Endothelial cell (in vitro differentiated cells): ENCODE results near the gene ABL2. TPM values are rescaled to one million over a fixed set of nuclear protein-coding genes. Genes with fewer than 3 reads are reported as not detected.
"Not testable (repeated sequence)": the region's sequence is repeated elsewhere in the genome, so short reads cannot be mapped to it uniquely, and the experiment has no call there.

Experiments used
- DNase-seq: peaks from one replicate; pipeline ENCODE4 v3.0.0; 2021; ENCODE audit warnings: low spot score
- H3K27ac Mint-ChIP-seq: one replicate; pipeline ENCODE4 v1.8.0; 2021; ENCODE audit warnings: mixed read lengths, inconsistent platforms; ENCODE audit not compliant: unreplicated experiment
- H3K27me3 Mint-ChIP-seq: one replicate; pipeline ENCODE4 v1.8.0; 2021; ENCODE audit warnings: mild to moderate bottlenecking, moderate library complexity, mixed read lengths, inconsistent platforms; ENCODE audit not compliant: unreplicated experiment
- H3K36me3 Mint-ChIP-seq: one replicate; pipeline ENCODE4 v1.8.0; 2021; ENCODE audit warnings: mild to moderate bottlenecking, low read depth, mixed read lengths, inconsistent platforms; ENCODE audit not compliant: unreplicated experiment
- H3K4me1 Mint-ChIP-seq: one replicate; pipeline ENCODE4 v1.8.0; 2021; ENCODE audit warnings: mild to moderate bottlenecking, mixed read lengths, inconsistent platforms; ENCODE audit not compliant: unreplicated experiment
- H3K4me3 Mint-ChIP-seq: one replicate; pipeline ENCODE4 v1.8.0; 2021; ENCODE audit warnings: mild to moderate bottlenecking, mixed read lengths, inconsistent platforms; ENCODE audit not compliant: unreplicated experiment
- H3K9me3 Mint-ChIP-seq: one replicate; pipeline ENCODE4 v1.8.0; 2021; ENCODE audit warnings: mixed read lengths, inconsistent platforms; ENCODE audit not compliant: unreplicated experiment
- total RNA-seq: library from RNA; stranded (reverse); fragmentation: NEBNext Ultra II Directional; extraction: Animal tissue kit (Norgen Biotek cat#: 25700); gene quantifications from one replicate; pipeline ENCODE4 v1.2.1, GENCODE V29; 2021; ENCODE audit not compliant: unreplicated experiment
- TF ChIP-seq, protein P1 (sequence below): fragments of 200-600 bp; sonication (generic); IDR thresholded peaks from one replicate; pipeline ENCODE4 v1.5.0; 2021; ENCODE audit warnings: antibody characterized with exemption; ENCODE audit not compliant: unreplicated experiment

ABL2 gene
- total RNA-seq, 1 donor from 2014 or later: 160 TPM

DNA sequence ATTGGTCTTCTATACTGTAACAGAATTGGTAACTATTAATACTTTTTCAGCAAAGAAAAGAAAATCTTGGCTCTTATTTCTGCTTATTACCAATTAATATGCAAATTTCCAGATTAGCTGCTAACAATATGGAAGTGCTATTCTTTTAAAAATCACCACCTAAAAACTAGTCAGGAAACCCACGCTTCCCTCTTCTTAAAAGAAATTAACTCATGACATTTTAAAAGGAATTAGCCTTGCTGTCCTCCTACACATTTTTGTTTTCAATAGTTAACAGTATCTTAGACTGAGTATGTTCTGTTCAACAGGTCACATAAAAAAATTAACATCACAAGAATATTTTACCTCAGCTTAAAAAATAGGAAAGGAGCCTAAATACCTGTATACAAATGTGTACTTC, 27.3 kb downstream of the ABL2 start:
- Mint-ChIP-seq H3K4me3 (no peak overlapping the region), H3K9me3 (no peaks in the 10 kb centered on the region), H3K27me3 (peaks cover 1% of the 10 kb centered on the region), H3K27ac (no peak overlapping the region), H3K4me1 (peaks cover 9% of the 10 kb centered on the region), H3K36me3 (no peaks in the 10 kb centered on the region)
- DNase-seq: no peak
- TF ChIP-seq, protein P1, sequence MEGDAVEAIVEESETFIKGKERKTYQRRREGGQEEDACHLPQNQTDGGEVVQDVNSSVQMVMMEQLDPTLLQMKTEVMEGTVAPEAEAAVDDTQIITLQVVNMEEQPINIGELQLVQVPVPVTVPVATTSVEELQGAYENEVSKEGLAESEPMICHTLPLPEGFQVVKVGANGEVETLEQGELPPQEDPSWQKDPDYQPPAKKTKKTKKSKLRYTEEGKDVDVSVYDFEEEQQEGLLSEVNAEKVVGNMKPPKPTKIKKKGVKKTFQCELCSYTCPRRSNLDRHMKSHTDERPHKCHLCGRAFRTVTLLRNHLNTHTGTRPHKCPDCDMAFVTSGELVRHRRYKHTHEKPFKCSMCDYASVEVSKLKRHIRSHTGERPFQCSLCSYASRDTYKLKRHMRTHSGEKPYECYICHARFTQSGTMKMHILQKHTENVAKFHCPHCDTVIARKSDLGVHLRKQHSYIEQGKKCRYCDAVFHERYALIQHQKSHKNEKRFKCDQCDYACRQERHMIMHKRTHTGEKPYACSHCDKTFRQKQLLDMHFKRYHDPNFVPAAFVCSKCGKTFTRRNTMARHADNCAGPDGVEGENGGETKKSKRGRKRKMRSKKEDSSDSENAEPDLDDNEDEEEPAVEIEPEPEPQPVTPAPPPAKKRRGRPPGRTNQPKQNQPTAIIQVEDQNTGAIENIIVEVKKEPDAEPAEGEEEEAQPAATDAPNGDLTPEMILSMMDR: no peak

DNA sequence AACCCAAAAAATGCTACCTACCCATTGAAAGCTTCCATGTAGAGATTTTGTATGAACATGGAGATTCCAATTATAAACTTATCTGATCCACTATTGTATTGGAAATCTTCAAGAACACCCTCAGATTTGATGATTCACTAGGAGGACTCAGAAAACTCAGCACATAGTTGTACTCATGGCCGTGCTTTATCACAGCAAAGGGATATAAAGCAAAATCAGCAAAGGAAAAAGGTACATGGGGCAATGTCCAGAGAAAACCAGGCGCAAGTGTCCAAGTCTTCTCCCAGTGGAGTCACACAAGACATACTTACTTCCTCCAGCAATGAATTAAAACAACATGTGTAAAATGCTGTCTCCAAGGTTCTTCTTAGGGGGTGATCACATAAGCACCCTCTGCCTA, 28.9 kb downstream of the ABL2 start:
- Mint-ChIP-seq H3K27me3 (peaks cover 1% of the 10 kb centered on the region), H3K9me3 (no peaks in the 10 kb centered on the region), H3K36me3 (no peaks in the 10 kb centered on the region), H3K27ac (no peak overlapping the region), H3K4me3 (no peak overlapping the region), H3K4me1 (peaks cover 9% of the 10 kb centered on the region)
- no peak for DNase-seq
- TF ChIP-seq, protein P1: no peak

DNA sequence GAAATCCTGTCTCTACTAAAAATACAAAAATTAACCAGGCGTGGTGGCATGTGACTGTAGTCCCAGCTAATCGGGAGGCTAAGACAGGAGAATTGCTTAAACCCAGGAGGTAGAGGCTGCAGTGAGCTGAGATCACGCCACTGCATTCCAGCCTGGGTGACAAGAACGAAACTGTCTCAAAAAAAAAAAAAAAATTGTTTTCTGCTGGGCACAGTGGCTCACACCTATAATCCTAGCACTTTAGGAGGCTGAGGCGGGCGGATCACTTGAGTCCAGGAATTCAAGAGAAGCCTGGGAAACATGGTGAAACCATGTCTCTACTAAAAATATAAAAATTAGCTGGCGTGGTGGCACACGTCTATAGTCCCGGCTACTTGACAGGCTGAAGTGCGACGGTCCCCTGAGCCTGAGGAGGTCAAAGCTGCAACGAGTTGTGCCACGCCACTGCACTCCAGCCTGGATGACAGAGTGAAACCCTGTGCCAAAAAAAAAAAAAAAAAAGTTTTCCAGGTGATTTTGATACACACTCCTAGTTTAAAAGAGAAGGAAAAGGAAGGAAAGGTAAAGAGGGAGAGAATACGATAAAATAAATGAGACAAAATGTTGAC, 31.7 kb downstream of the ABL2 start:
- Mint-ChIP-seq H3K36me3 (no peaks in the 10 kb centered on the region), H3K4me1 (peaks cover 6% of the 10 kb centered on the region), H3K9me3 (no peaks in the 10 kb centered on the region), H3K27me3 (peaks cover 1% of the 10 kb centered on the region), H3K4me3 (no peak overlapping the region), H3K27ac (no peak overlapping the region)
- TF ChIP-seq, protein P1: no peak
- no peak for DNase-seq

DNA sequence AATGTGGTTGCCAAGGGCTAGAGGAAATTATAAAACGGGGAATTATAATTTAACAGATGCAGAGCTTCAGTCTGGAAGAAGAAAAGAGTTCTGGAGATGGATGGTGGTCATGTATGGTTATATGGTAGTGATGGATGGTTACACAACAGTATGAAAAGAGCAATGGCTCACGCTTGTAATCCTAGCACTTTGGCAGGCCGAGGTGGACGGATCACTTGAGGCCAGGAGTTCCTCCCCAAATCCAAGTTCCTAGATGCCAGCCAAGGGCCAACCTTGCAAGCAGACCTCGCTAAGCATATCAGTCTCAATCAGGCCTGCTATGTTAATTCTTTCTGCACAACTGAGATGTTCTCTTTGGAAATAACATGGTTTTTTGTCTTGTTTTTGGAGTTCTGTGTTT, 33.6 kb downstream of the ABL2 start:
- not testable (repeated sequence) for DNase-seq, H3K4me3 Mint-ChIP-seq, H3K4me1 Mint-ChIP-seq

DNA sequence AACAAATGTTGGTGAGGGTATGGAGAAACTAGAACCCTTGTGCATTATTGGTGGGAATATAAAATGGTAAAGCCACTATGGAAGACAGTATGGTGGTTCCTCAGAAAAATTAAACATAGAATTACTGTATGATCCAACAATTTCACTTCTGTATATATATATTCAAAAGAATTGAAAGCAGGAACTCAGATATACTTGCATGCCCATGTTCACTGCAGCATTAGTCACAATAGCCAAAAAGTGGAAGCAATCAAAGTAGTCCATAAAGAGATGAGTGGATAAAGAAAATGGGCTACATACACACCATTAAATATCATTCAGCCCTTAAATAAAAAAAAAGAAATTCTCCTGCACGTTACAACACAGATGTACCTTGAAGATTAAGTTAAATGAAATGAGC, 34.1 kb downstream of the ABL2 start:
- H3K4me3 Mint-ChIP-seq: no peak overlapping the region
- H3K4me1 Mint-ChIP-seq: no peaks in the 10 kb centered on the region
- H3K27ac Mint-ChIP-seq: no peak overlapping the region
- H3K27me3 Mint-ChIP-seq: peaks cover 1% of the 10 kb centered on the region
- H3K36me3 Mint-ChIP-seq: no peaks in the 10 kb centered on the region
- DNase-seq: no peak
- TF ChIP-seq, protein P1: no peak
- no peaks in the 10 kb centered on the region for H3K9me3 Mint-ChIP-seq

More for the DNA sequence above, 33.6 kb downstream of the ABL2 start:
- H3K36me3 Mint-ChIP-seq, H3K27me3 Mint-ChIP-seq, H3K27ac Mint-ChIP-seq, H3K9me3 Mint-ChIP-seq: not testable (repeated sequence)
